22Rv1 (cell line): ENCODE measurements around the gene HP1BP3.

Experiments
- H3K27ac ChIP-seq: fragments of 450-650 bp; 2 replicates; pipeline ENCODE4 v1.5.1; 2017
- ZFX ChIP-seq: fragments of 450-650 bp; IDR thresholded peaks from 2 replicates; pipeline ENCODE4 v1.6.1; 2017; ENCODE audit warnings: antibody characterized with exemption, borderline replicate concordance
- TF ChIP-seq, protein P1 (sequence below): fragments of 450-650 bp; IDR thresholded peaks from 2 replicates; pipeline ENCODE4 v1.5.1; 2017; ENCODE audit warnings: mild to moderate bottlenecking

HP1BP3 gene

DNA sequence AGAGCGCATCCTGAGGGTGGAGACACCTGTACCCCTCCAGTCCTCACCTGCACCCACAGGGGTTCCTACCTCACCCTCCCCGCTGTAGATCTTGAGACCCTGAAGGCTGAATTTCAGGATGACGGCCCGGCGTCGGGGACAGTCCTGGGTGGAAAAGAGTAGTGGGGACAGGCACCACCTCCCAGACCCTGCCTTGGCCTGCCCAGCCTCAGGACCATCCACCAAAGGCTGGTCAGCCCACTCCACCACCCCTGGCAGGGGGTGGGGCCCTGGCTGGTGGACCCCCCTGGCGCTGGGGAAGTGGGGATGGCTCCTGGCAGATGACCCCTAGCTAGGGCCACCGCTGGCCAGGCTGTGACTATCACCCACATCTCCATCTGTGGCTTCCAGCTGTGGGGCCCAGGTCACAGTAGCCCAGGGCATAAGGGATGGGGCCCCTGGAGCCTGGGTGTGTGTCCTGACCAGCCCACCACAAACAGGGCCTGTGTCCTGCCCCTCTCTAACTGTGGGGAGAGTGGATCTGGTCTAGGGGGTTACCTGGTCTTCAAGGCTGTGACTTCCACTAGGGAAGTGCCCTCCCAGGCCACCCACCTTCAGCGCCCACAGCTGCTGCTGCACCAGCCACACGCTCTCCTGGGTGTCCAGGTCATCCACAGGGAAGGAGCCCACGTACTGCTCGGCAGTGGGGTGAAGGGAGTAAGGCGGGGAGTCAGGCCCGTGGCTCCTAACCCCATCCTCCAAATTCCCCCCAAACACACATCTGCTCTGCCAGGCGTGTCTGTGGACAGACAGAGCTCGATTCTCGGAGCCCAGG, 60.0 kb downstream of the HP1BP3 start:
- no peak for TF ChIP-seq ZFX
- TF ChIP-seq, protein P1, sequence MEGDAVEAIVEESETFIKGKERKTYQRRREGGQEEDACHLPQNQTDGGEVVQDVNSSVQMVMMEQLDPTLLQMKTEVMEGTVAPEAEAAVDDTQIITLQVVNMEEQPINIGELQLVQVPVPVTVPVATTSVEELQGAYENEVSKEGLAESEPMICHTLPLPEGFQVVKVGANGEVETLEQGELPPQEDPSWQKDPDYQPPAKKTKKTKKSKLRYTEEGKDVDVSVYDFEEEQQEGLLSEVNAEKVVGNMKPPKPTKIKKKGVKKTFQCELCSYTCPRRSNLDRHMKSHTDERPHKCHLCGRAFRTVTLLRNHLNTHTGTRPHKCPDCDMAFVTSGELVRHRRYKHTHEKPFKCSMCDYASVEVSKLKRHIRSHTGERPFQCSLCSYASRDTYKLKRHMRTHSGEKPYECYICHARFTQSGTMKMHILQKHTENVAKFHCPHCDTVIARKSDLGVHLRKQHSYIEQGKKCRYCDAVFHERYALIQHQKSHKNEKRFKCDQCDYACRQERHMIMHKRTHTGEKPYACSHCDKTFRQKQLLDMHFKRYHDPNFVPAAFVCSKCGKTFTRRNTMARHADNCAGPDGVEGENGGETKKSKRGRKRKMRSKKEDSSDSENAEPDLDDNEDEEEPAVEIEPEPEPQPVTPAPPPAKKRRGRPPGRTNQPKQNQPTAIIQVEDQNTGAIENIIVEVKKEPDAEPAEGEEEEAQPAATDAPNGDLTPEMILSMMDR = no peak
- H3K27ac ChIP-seq = no peak overlapping the region

DNA sequence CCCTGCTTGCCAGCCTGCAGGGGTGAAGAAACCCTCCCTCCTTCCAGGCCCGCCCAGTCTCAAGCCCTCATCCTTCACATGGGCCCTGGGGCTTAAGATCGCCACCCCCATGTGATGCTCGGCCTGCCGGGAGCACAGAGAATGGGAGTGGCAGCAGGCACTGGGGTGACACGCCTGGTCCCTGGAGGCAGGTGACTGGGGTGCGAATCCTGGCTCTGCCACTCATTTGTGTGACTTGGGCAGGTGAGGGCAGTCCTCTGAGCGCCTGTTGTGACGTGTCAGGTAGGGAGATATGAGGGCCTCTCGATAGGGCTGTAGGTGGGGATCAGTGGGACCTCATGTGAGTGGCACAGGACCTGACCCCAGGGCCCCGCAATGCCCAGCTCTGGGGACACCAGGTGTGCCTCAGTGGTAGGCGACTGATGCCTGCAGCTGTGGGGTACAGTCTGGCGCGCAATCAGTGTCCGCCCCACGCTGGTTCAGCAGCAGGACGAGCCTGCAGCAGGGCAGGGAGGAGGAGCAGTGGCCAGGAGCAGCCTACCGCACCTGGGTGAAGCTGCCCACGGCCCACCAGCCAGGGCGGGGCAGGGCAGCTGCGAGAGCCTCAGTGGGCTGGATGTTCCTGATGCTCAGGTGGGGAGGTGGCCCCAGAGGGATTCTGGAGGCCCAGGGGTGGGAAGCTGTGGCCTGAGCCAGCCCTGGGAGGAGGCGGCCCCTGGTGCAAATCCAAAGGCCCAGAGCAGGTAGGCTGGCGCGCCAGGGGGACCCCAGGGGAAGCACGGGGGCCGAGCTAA, 60.8 kb downstream of the HP1BP3 start:
- H3K27ac ChIP-seq = no peak overlapping the region
- TF ChIP-seq ZFX = no peak
- TF ChIP-seq, protein P1 = no peak

DNA sequence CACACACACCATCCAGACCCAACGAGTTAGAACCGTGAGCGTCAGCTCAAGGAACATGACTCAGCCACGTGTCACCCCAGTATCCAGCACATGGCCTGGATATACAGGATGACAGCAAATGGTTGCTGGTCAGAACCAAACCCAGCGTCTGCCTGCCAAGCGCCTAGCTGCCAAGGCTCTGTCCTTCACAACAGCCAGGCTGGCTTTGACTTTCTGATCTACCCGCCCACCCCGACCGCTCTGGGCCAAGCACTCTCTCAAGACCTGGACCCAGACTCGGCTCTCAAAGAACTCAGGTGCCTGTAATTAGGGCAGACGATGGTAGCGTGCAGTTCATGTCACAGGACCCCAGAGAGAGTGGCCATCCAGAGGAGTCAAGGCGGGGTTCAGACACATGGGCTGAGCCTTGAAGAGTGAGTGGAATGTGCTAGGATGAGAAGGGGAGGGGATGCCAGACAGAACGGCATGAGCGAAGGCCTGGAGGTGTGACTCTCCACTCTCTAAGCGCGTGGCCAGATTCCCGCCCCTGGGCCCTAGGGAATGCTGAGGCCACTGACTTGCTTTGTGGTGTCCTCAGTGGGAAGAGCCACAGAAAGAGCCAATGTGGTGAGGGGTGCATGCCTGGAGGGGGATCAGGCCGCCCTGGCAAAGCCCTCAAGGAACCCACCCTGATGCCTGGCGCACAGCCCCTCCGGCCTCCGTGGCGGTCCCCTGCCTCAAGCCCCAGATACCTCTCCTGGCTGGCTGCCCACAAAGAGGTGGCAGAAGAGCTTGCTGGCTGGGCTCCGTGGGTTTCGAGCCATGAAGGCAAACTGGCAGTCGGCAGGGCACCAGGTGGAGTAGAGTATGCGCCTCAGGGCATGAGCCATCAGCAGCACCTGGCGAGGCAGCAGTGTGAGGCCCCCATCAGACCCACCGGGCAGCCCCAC, 61.7 kb downstream of the HP1BP3 start:
- no peak overlapping the region for H3K27ac ChIP-seq

DNA sequence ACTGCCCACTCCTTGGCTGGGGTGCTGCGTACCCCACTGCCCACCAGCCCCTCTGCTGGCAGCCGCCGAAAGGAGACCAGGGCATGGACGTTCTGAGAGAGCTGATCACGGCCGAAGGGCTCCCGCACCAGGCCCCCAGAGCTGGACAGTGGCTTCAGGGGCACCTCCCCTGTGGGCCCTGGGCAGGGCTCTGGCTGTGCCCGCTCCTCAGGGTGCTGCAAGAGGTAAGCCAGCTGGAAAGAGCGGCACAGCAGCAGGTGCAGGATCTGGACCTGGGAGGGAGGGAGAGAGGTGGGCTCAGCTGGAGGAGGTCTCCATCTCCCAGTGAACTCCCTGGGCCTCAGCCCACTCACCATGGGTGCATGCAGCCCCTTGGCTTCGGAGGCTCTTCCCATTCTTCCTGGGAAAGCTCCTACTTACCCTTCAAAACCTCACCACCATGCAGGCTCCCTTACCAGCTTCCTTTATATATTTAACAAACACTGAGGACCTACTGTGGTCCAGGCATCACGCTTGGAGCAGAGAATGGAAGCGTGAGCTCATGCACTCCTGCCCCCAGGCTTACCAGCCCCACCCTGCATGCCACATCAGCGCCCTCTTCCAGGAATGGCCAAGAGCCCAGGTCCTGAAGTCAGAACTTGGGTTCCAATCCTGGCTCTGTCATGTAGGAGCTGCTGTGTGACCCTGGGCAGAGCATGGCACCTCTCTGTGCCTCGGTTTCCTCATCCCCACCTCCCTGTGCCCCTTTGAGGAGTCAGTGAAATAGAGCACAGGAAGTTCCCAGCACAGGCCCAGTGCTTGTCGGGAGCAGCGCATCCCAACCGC, 62.5 kb downstream of the HP1BP3 start:
- H3K27ac ChIP-seq = no peak overlapping the region
- TF ChIP-seq ZFX = no peak
- TF ChIP-seq, protein P1 = no peak

More for the DNA sequence above, 61.7 kb downstream of the HP1BP3 start:
- no peak for TF ChIP-seq ZFX
- TF ChIP-seq, protein P1 = no peak

DNA sequence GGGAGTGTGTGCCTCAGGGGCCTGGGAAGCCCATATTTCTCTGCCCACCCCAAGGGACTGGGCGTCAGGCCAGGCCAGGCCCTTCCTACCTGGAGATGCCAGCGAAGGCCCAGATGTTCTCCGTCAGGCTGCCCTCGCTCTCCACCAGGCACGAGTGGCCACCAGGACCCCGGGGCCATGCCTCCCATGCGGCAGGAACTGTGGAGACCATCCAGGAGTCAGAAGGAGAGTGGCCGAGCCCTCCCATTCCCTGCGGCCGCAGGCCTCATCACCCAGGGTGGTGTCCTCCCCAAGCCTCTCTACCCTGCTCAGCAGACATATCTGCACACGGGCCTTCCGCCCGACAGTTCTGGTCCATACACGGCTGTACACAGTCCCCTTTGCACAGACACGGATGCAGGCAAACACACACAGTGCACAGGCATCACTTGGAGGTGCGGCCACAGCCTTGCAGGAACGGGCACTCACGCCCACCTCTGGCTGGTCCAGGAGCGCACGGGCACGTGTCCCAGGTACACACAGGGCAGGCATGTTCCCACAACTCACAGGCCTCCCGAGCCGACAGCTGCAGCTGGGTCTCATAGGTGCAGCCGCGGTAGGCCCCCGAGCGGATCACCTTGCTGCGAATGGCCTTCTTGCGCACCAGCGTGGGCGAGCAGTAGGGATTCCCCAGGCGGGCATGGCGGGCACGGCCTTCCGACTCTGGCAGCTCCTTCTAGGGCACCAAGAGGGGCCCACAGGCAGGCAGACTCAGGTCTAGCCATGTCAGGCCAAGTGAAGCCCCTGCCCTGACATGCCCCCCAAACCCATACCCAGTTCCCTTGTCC, 63.4 kb downstream of the HP1BP3 start:
- no peak overlapping the region for H3K27ac ChIP-seq
- TF ChIP-seq ZFX = no peak
- TF ChIP-seq, protein P1 = no peak

DNA sequence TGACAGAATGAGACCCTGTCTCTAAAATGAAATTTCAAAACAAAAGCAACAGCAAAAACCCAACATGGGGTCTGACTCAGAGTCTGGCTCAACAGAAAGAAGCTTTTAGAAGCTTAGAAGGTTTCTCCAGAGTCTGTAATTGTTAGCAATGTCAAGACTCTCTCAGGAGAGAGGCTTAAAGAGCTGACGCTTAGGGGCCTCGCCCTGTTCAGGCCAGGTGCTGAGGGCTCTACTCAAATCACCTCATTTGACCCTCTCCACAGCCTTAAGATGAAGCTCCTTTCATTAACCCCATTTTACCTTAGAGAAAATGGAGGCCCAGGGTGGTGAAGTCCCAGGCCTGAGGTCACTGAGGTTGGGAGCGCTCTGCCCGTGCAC, 64.0 kb downstream of the HP1BP3 start:
- no peak overlapping the region for H3K27ac ChIP-seq
- TF ChIP-seq, protein P1 = no peak
- no peak for TF ChIP-seq ZFX
